Putamen (tissue), 1 donor: ENCODE data around the gene DIO3.

Experiments used
- DNase-seq: peaks from one replicate; pipeline ENCODE4 v3.0.0-alpha.2; 2016; ENCODE audit warnings: low spot score

Gene DIO3

DNA sequence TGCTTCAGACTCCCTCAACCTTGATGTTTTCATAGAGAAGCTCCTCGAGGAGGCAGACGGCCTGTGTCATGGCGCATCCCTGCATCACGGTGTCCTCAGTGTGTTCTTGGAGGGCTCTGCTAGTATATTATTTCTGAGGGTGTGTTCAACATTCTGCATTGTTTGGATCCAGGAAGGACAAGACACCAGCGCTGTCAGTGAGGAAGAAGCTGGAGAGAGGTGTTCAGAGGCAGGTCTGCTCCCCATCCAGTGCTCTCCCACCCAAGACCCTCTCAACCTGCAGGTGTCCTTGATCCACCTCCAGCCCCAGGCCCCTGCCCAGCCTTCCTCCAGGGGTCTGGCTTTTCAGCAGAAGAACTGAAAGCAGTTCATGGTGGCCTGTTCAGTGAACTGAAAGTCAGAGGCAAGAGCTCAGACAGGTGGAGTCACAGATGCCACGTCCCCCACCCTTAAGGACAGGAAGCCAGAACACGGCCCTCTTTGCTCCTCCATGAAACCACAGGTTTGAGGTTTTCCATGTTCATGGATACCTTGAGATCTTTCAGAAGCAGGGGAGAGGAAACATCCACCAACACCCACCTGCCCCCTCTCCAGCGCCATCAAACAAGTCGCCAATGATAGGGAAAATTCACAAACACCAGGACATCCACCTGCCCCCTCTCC, 37.4 kb downstream of the DIO3 start:
- DNase-seq, result no peak

DNA sequence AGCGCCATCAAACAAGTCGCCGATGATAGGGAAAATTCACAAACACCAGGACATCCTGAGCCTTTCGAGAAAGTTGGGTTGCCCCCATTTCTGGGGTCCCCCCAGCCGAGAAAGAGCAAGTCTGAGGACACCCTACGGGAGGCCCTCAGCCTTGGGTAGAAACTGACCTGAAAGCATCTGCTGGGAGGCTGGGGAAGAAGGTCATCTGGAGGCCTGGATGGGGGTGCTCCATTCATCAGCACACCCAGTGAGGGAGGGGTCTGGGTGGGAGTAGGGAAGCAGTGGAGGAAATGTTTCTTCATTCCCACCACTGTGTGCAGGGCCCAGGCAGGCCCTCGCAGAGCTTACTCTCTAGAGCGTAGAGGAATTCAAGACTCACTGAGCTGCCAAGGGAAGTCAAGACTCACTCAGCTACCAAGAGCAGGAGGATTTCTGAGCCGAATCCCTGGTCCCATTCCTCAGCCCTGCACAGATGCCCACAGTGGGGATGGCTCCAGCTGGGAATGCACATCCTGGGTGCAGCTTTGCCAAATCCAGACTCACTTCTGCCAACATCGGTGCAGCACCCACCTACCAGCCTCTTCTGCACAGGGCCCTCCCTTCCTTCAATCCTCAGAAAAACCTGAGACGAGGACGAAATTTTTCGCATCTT, 38.1 kb downstream of the DIO3 start:
- DNase-seq, result no peak

DNA sequence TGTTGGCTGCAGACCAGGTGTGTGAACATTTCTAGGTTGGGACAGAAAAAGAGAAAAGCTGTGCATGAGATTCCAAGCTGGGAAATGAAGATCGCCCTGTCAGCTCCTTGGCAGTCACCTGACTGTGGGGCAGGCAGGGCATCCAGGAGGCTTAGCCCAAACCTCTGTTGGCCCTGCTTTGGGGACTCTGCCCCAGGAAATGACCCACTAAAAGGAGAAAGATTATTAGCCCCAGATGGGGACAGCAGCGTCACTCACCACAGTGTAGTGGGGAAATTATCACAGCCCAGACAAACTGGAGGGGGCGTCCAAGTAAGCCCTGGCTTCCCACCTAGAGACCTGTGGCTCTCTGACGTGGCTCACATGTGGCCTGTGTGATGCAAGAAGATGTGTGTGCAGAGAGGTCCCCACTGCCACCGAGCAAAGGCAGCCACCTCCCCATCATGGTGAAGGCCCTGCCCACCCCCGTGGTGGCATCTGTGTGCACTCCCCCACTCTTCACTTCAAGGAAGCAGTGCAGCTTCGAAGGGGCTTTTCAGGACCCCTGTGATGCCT, 39.1 kb downstream of the DIO3 start:
- DNase-seq, result no peak

DNA sequence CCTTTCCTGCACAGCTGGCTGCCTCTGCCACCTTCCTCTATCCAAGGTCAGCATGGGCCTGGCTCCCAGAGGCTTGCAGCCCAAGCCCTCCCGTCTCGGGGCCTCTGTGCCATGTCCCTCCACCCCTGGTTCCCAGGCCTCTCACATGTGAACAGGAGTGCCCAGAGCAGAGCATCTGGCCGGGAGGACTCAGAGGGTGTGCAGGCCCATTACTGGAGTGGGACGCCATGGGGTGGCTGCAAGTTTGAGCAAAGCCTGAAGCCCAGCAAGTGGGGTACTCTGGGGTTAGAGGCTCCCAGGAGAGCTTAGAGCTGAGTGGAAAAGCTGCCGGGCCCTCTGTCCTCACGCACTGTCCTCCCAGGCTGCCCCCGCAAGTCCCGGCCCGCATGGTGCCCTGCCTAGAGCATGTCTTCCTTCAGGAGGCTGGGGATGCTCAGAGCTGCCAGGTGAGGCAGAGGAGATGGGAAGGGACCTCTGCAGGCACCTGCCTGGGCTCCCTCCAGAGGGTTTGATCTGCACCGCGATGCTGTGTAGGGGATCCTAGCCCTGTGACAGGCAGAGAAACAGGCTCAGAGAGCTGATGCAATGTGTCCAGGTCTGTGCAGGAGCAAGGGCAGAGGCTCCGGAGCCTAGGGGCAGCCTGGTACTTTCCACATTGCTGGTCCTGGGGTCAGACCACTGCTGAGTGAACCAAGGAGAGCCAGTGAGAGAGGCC, 39.8 kb downstream of the DIO3 start:
- DNase-seq, result no peak

DNA sequence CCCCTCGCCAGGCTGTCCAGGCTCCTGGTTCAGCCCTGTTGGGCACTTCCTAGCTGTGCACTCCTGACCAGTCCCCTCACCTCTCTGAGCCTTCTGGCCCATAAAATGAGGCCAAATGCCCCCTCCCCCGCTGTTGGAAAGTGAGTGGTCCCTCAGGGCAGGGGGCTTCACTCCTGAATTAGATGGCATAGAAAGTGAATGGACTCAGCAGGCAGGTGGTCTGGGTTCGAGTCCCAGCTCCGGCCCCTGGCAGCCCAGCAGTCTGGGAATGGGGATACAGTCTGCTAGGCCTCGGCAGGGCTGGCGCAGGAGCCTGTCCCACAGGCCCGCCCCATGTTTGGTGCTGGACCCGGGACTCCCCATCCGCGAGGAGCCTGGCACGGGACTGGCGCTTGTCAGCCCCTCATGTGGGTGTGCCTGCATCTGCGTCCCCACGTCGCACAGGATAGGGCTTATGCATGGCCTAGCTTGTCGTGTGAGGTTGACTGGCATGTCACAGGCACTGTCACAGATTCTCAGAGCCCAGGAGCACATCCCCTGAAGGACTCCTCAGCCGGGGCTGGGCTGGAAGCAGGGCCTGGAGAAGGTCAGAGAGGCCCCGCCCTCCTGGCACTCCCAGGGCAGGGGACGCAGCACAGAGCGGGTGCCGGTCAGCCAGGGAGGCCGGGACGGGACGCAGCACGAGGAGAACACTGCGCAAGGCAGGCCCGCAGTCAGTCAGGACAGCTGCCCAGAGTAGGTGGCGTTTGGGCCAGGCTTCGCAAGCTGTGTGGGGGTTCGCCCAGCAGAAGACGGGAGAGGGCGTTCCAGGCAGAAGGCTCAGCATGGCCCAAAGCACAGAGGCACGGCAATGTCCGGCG, 40.5 kb downstream of the DIO3 start:
- no peak for DNase-seq

DNA sequence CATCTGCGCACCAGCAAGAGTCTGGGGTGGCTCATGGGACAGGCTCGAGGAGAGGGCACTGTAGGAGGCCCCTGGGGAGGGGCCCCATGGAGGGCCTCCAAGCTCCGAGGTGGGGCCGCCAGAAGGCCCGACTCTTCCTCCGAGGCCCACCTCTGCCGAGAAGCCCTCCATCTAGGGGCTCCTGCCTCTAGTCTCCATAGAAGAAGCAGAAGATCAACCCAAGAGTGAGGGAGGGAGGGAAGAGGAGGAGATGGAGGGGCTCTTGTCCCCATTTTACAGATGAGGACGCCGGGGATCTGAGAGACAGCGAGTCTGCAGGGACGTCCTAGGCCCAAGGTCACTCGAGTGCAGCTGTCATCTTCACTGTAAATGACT, 41.2 kb downstream of the DIO3 start:
- no peak for DNase-seq

DNA sequence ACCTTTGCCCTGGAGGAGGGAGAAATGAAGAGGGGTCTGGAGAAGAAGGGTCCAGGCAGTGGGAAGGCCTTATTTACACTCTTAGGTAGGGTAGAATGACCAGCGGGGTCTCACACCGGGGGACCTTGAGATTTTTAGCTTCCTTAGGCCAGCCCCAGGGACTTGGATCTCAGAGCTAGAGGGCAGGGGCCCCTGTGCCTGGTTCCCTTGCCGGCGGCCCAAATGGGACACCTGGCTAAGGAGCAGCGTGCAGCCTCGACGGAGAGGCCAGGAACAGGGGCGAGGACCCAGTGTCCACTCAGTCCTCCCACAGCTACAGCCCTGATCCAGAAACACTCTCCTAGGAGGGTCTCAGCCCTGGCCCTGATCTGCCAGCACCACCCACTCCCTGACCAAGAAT, 41.8 kb downstream of the DIO3 start:
- DNase-seq, result no peak

DNA sequence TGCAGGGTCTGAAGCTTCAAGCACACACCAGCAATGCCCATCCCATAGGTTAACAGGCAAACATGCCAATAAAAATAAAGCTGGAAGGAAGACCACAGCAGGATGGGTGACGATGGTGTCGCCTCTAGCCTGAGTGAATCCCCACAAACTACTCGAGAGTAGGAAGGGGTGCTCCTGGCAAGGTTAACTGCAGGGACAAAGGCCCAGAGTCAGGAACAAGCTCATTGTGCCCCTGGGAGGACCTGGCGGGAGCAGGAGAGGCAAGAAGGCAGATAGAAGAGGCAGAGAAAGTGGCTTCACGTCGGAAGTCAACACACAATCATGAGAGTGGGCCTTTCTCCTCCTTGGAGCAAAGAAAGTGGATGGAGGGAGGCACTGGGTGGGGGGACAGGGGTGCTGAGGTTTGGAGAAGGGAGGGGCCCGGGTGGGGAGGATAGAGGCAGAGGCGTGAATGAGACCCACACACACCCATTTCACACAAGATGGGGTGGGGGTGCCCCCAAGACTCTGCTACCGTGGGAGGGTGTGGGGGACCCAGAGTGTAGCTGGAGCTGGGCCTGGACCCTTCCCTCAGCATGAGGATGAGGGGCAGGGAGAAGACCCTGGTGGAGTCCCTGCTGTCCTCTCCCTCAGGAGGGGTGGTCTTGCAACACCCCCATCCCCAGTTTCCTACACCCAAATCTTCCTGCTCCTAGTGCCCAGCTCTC, 43.1 kb downstream of the DIO3 start:
- no peak for DNase-seq

DNA sequence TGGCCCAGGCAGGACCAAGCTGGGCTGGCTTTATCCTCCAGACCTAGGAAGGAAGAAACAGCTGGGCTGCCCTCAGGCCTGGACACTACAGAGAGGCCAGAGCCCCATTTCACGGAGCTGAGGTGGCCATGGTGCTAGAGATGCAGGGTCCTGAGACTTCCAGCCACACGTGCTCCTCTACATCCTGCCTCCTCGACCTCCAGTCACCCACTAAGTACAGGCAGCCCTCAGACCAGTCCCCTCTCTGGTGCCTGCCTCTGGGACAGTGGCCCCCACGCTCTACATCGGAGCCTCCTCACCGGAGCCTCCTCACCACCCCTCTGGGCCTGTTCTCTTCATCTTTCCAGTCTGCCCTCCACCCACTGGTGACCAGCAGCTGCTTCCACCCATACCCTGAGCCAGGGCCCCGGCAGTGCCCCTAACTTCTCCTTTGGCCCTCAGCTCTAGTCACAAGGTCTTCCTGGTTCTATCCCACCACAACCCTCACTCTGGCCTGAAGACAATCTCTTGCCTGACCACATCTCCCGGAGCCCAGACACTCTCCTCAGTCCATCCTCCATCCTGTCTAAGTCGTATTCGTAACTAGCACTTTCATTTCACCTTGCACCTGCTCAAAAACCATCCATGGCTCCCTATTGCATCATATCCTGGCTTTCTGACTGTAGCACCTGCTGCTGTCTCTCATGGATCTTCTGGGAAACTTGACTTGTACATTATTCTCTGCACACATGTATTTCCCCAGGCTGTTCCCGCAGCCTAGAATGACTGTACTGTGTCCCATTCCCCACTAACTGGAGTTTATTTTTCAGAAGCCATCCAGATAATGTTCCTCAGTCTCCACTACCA, 43.9 kb downstream of the DIO3 start:
- no peak for DNase-seq

DNA sequence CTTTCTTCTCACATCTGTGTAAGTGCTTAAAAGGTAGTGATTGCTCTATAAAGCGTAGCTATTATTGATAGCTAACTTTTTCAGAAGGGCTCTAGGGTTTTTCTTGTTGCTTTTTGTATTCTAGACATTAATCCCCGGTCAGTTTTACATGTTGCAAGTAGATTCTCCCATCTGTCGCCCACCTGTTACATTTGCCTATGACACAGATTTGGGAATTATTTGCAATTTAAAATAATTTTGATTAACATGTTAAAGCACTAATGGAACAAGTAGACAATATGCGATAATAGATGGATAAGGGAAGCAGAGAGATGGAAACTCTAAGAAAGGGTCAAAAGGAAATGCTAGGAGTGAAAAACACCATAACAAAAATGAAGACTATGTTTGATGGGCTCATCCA, 44.5 kb downstream of the DIO3 start:
- no peak for DNase-seq
